Head of caudate nucleus (tissue), 42 donors: Measurements from ENCODE around the gene NID2.

Experiments used
- DNase-seq, 42 donors: peaks; one replicate each; pipeline versions ENCODE4 v3.0.0 to v3.0.0-alpha.2; 2020 to 2021; ENCODE audit warnings: mixed read lengths in 7 of 42
- intact Hi-C: fragments of 100-400 bp; cut with DNase I; formaldehyde crosslinking; loops from one replicate; pipeline ENCODE4 v1.15.0; 2022

The NID2 gene

DNA sequence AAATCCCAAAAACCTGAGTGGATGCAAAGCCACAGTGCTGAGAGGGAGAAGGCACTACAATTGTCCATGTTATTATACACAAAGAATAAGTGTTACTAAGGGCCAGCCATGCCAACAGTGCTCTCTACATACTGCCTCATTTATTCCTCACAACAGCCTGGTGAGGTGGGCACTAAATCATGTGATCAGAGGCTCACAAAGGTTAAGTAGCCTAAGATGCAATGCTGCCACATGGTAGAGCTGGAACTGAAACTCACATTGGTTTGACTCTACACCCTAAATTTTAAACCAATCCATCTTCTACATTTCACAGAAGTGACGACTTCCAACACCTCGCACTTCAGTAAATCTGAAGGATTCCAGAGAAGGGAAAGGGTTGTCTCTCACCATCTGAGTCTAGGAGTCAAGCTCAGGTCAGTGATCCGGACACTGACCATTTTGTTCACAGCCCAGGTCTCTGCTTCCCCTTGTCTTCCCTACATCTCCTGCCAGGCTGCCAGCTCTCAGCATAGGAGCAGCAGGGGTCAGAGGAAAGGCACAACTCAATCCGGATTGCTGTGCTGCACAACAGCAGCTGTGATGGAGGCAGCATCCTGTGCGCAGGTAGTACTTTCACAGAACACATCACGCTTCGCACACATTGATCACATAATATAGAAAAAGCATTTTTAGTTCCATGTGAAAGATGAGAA lies 29.6 kb downstream of the NID2 start:
- intact Hi-C loops = no loop called here
- no peak for DNase-seq

DNA sequence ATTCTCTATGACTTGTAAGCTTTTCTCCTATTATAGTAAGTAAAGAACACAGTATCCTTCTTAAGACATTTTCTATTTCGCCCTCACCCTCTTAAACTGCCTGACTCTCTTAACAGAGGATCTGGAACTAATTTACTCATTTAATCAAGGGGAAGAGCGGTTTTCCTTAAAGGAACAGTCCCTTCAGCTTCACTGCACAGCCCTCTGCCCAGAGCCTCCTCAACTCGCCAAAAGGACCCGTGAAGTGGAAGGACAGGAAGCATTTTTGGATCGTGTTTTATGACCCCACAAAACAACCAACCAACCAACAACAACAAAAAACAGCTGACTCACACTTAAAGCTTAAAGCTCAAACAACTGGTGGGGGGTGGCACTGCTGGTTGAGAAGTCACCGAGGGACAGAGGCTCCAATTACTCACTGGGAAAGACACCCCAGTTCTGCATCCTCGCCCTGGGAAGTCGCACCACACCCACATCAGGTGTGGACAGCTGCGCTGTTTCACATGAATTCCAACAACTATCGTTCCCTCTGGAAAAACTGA lies 35.7 kb downstream of the NID2 start:
- peak in 1 of 42 donors; percentile 20 for DNase-seq
- intact Hi-C loops = no loop called here

DNA sequence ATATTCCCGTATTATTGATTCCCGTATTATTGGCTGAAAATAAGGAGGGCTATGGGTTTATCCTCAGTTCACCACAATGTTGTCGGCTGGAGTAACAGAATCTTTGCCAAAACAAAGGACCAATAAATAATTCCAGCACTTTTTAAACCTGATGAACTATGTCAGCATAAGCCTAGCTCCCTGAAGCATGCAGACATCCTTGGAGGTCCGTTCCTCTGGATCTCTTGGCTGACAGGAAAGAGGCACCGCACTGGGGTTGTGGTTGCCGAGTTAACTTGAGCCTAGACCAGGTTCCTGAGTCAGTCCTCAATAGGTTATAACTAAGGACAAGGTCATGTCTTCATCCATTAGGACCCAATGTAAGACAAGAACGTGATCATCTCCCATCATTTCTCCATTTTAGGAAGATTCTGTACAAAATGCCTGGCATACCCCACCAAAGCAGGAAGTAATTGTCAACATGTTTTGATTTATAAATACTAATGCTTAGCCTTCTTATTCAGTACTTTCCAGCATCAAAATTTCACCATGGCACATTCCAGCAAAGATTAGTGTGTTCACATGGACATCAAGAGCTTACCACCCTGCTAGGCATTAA lies 36.6 kb downstream of the NID2 start:
- intact Hi-C loops = no loop called here
- DNase-seq = peak in 1 of 42 donors; percentile 1

DNA sequence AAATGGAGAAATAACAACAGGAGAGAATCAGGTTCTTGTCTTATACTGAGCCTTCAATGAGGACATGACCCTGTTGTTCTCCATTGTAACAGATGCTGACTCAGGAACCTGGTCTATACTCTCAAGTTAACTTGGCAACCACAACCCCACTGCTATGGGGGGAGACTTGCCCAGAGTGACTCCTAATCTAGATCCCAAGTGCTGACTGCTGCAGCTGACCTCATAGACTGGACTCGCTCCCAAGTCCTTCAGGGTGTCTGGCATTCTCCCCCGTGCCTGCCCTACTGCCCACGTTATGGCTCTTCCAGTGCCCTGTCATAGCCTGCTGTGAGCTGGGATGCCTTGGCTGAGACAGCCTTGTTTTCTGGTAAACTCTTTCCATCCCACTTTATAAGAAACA lies 37.1 kb downstream of the NID2 start:
- DNase-seq = no peak
- intact Hi-C loops = no loop called here

DNA sequence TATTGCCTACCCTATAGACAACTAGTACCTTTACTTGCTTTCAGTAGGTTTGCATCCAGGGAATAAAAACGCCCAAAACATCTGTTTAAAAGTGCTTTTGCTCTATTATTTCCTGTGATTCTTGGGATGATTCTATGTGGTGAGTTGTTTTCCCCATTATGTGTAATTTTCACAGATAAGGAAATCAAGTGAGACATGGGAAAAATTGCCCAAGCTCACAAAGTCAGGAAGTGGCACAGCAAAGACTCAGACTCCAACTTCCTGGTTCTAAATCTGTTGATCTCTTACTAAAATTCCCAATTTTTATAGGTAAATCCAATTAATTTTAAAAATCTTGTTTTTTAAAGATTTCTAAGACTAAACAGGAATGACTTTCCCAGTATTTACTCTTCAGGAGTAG lies 39.0 kb downstream of the NID2 start:
- intact Hi-C loops = no loop called here

DNA sequence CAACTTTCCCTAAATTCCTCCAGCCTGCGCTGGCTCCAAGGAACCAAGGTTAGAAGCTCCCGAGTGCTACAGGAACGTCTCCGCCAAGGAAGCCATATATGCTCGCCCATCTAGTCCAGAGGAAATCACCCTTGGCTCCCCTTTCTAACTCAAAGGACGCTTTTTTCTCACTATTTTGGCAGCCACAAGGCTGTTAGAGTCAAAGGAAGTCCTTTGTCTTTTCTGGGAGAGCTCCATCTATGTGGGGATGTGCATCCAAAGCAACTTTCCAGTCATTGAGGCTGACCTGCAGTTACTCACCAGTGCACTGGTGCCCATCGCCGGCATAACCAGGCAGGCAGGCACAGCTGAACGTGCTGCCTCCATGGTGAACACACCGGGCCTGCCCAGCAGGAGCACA lies 42.0 kb downstream of the NID2 start:
- peak in 20 of 42 donors; percentile 9 to 72 (median 42) for DNase-seq
- intact Hi-C loops = no loop called here

More for the DNA sequence above, 39.0 kb downstream of the NID2 start:
- no peak for DNase-seq

DNA sequence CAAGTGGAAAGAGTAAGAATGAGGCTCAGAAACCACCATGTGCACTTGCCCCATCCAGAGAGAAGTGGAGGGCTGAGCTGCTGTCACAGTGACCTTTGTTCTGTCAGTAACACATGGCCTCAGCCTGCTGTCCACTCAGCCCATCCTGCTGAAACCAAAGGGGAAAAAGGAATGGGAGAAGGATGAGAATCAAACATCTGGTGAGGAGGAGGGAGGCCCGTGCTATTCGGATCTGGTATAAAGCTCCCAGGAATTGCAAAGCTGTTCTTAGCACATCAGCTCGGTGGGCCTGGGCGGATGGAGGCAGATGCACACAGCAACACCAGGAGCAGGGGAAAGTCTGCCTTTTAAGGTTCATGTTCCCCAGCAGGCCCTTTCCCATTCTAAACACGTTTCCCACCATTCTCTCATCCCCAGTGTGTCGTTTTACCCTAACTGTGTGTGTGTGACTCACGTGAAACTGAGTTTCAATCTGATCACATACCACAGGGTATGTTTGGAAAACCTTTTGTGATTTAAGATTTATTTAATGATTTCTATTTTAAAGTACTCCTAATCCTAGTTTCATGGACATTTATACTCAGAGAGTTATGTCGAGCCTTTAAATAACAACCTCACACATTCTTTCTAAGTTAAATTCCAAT lies 42.7 kb downstream of the NID2 start:
- intact Hi-C loops = no loop called here
- DNase-seq = peak in 9 of 42 donors; percentile 15 to 47 (median 23)

DNA sequence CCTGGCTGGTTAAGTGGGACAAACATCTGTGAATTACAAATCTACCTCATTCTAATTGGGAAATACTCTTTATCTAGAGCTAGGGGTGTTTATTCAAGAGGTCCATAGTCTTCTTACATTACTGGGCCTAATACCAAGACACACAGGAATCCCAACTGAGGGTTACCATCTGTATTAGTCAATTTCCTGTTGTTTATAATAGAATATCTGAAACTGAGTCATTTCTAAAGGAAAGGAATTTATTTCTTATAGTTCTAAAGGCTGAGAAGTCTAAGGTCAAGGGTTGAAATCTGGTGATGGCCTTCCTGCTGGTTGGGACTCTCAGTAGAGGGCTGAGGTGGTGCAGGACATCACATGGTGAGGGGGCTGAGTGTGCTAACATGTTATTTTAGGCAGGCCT lies 43.5 kb downstream of the NID2 start:
- intact Hi-C loops = no loop called here
- DNase-seq = no peak

DNA sequence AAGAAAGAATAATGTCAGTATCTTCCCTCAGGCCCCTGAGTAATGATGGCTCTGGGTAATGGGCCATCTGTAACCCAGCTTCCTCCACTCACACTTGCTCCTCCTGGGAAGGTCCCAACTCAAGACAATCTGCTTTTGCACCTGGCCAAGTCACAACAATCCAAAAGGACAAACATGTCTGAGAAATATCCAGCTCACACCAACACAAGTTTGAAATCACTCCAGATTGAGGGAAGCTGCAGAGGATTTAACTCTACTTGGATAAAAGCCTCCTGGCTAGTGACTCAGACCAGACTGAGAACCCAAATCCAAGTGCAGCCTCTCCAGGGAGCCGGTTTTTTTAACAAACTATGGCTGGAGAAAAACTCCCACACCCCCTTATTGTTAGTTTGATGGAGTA lies 45.3 kb downstream of the NID2 start:
- intact Hi-C loops = no loop called here
- no peak for DNase-seq

DNA sequence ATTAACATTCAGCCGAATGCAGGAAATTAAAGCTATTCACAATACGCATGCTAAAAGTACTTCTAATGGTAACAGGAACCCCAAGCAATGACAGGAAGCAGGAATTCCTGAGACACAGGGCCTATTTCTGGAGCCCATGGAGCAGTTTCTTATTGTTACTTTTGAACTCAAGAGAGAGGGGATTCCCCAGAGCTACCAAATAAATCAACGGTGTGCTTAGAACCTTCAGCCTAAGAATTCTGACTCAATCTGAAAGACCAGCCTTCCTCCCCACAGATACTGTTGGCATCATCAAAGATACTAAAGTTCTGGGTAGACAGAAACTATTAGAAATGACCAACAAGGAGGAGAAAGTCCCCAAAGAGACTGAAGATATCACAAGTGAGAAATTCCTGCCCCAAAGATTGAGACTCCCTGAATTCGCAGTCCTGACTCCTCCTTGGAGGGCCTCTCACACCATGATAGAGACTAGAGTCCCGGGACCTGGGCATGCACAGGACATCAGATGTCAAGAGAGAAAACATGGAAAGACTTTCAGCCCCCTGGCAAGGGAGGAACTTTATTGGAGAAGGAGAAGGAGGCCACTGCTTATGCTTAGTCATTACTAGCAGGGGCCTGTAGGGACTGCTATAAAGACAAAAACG lies 46.8 kb downstream of the NID2 start:
- intact Hi-C loops = no loop called here
- DNase-seq = no peak

DNA sequence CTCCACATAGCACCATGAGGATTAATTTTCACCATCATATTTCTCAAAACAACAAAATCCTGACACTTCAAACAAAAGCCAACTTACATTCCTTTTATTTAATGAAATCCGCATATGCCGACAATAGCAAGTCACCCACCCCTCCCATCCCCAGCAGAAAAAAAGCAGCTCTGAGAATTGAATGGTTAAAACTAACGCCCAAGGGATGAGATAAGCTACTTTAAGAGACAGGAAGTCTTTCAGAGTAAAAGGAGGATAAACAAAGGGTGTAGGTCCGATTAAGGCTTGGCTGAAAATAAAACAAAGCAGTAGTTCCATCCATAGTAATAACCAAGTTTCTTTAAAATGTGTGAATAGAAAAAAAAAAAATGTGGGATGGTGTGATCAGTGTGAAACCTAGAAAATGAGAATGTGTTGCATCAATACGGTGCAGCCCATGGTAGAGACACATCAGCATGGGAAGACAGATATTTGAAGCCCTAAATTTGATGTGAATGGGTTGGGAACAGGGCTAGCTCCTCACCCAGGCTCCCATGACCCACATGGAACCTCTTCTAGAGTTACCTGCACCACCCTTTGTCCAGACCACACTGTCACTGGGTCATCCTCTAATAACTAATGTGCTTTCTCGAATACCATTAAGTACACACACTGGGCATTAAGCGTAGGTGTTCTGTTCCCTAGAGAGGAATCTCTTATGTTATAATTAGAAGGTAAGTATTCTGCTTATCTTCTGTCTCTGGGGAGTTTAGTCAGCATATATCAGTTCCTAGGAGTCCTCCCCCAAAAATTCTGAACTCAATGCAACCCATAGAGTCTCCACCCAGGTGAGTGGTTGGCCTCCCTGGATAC lies 47.8 kb downstream of the NID2 start:
- no peak for DNase-seq
- intact Hi-C loops = no loop called here

DNA sequence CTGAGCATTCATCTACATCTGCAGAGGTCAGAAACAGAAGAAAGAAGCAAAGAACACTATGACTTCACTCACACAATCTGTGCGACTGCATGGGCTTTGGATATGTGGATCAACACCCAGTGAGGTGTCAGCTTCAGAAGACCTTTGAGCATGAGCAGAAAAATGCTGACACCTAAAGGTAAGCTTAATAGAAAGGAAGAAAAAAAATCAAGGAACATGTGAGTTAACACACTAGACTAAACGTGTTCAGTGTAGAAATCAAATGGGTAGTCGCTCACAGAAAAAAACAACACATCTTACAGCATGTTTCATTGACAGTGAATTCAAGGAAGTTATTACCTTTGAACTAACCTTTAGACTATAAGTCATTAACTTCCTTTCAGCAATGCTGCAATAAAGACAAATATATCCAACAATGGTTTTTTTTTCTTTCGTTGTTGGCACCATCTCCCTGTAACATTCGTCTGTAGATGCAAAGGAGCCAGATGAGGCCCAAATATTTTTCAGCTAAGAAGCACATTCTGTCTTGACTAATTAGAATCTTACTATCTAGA lies 48.6 kb downstream of the NID2 start:
- DNase-seq = no peak
- intact Hi-C loops = no loop called here

DNA sequence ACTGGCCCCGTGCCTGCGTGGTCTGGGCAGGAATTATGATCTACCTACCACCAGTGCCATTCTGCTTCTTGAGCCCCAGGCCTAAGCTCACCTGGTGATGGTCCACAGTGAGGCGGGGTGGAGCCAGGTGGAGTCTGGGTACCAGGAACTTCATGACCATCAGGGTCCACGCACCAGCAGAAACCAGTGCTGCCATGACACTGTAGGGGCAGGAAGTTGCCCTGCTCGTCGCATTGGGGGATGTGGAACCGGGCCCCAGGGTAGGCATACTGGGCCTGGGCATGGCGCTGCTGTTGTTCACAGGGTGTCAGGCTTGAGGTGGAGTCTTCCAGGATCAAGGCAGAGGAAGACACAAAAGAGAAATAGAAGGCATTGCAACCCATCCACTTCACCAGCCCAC lies 49.9 kb downstream of the NID2 start:
- no peak for DNase-seq
- intact Hi-C loops = no loop called here

DNA sequence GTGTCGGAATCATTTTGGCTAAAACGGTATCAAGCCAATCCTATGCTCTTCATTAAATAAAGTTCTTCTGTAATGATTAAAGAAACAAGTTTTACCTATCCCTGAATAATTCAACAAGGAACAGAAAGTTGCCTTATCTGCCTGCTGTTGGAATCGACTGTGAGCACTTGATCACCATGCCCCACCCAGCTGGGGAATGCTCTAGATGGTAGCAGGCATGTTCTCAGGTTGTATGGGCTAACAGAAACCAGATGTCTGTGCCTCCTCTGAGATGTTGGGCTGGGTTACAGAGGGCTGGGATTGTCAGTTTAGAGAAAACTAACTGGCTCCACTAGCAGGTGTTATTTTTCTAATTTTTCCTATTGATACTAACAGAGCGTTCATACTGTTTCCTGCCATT lies 50.6 kb downstream of the NID2 start:
- DNase-seq = no peak
- intact Hi-C loops = no loop called here

DNA sequence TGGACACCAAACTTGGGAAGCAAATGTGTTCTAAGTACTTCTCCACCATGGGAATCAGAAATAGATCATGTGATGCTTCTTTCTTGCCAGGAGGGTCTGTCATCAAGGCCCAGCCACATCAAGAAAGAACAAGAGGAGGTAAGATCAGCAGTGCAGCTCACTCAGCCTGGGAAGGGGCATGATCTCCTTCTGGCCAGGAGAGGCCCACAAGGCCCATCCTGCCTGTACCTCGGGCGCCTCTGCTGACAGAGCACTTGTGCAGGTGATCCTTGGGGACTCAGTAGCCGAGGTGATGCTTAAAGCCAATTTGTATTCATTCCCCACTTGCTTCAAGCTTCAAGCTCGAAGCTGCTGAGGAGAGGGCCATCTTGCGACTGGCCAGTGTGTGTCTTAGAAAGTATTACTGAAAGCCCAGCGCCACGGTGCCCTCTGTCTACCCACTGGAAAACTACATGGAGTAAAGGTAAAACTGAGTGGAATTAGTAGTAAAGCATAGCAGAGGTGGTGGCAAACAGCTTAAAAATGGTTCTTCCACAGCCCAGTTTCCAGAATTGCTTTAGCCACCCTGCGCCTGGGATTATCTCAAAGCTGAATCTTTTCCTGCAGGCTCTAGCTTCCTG lies 53.3 kb downstream of the NID2 start:
- DNase-seq = peak; percentile 30 to 90 (median 68)
- intact Hi-C loops = no loop called here

DNA sequence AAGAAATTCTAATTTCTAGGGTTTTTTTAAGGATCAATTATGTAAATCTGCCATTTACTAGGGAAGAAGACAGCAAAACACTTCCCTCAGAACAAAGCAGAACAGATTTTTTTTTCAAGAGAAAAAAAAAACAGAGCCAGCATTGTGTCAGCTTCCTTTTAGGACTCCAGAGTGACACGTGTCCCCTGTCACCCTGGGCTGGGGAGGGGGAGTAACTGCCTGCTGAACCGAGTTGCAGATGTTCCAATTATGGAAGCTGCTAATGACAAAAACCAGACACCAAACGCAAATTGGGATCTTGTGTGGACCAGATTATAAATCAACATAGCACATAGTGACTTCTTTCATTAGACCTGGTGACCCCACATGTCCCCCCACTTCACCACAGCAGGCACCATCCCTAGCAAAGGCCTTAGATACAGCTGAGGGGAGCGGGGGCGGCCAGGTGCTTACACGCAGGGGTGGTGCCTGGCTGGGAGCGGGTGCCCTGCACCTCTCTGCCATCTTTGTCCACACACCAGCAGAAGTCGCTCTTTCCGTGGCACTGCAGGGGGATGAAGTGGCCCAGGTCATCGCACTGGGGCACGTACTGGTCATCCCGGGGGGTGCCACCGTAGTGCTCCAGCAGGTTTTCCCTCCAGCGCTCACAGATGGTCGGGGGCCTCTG lies 54.1 kb downstream of the NID2 start:
- intact Hi-C loops = no loop called here
- peak; percentile 34 to 85 (median 70) for DNase-seq

DNA sequence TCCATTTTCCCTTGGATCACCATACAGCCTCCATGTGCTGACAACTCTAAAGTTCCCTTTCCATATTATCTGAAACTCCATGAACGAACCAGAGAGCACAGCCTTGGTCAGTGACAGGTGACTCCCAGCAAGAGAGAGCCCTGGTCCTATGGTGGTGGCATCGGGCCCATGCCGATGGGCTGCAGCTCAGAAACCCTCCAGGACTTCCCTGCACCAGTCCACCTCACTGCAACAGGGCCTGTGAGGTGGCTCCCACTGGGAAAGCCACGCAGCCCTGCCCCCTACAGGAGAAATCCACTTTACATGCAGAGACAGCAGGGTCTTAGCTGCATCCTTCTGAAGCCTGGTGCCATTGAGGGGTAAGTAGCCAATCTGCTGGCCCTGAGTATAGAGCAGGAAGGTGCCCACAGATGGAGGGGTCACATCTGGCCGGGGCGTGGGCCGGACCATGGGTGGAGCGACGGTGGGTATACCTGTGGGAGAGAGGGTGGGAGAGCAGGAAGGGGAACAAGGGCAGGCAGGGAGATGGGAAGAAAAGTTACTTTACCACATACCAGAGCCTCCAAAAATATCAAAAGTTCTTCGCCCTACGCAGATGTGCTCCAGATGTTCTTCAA lies 54.8 kb downstream of the NID2 start:
- DNase-seq = peak in 19 of 42 donors; percentile 10 to 70 (median 36)

More for the DNA sequence above, 54.8 kb downstream of the NID2 start:
- intact Hi-C loops = no loop called here
